Smooth muscle cell (in vitro differentiated cells): ENCODE data around the gene SRSF8. TPM values are rescaled to one million over a fixed set of nuclear protein-coding genes. Genes with fewer than 3 reads are reported as not detected.

Experiments used
- DNase-seq: peaks from one replicate; lab custom pipeline; 2025; ENCODE audit not compliant: unreplicated experiment; lab: John Stamatoyannopoulos, UW
- H2AFZ ChIP-seq: fragments of 200-600 bp; sonication (generic); 2 replicates; pipeline ENCODE4 v1.6.0; 2016; ENCODE audit warnings: antibody characterized with exemption, low read depth, mild to moderate bottlenecking
- H3F3A ChIP-seq: fragments of 200-600 bp; sonication (generic); 2 replicates; pipeline ENCODE4 v1.6.0; 2017; ENCODE audit warnings: antibody characterized with exemption, low read depth
- H3K27ac ChIP-seq: fragments of 200-600 bp; sonication (generic); 2 replicates; pipeline ENCODE4 v1.5.1; 2016; ENCODE audit warnings: low read depth, mild to moderate bottlenecking
- H3K27me3 ChIP-seq: fragments of 200-600 bp; sonication (generic); 2 replicates; pipeline ENCODE4 v1.6.1; 2016; ENCODE audit warnings: low read depth, mild to moderate bottlenecking
- H3K36me3 ChIP-seq: fragments of 200-600 bp; sonication (generic); 2 replicates; pipeline ENCODE4 v1.5.1; 2016; ENCODE audit warnings: low read depth
- H3K4me1 ChIP-seq: fragments of 200-600 bp; sonication (generic); 2 replicates; pipeline ENCODE4 v1.5.1; 2016; ENCODE audit warnings: low read depth
- H3K4me2 ChIP-seq: fragments of 200-600 bp; sonication (generic); 2 replicates; pipeline ENCODE4 v1.6.0; 2016; ENCODE audit warnings: mild to moderate bottlenecking
- H3K4me3 ChIP-seq: fragments of 200-600 bp; sonication (generic); 2 replicates; pipeline ENCODE4 v1.5.1; 2016; ENCODE audit warnings: mild to moderate bottlenecking
- H3K79me2 ChIP-seq: fragments of 200-600 bp; sonication (generic); 2 replicates; pipeline ENCODE4 v1.6.0; 2016; ENCODE audit warnings: low read depth, mild to moderate bottlenecking
- H3K9ac ChIP-seq: fragments of 200-600 bp; sonication (generic); 2 replicates; pipeline ENCODE4 v1.6.0; 2016; ENCODE audit warnings: low read depth
- H3K9me3 ChIP-seq: fragments of 200-600 bp; sonication (generic); replicated peaks from 2 replicates; pipeline ENCODE4 v1.5.1; 2016; ENCODE audit warnings: low read depth
- H4K20me1 ChIP-seq: fragments of 200-600 bp; sonication (generic); 2 replicates; pipeline ENCODE4 v1.6.0; 2016; ENCODE audit warnings: low read depth
- WGBS: methylation state at CpG from one replicate; pipeline ENCODE4 v1.1.7; 2016; ENCODE audit warnings: low lambda C conversion rate; 5-methylcytosine and 5-hydroxymethylcytosine counted together
- polyA plus RNA-seq: library from polyadenylated mRNA; unstranded; fragments of >200 nt; fragmentation: Nextera tagmentation; extraction: Ambion mirVana; gene quantifications from 2 replicates; pipeline ENCODE4 v1.2.1, GENCODE V29; 2016
- total RNA-seq: library from RNA; depleted of rRNA; stranded (reverse); fragments of >200 nt; gene quantifications from 2 replicates; pipeline ENCODE4 v1.2.3, GENCODE V29; 2014
- TF ChIP-seq, protein P1 (sequence below): fragments of 200-600 bp; sonication (generic); IDR thresholded peaks from 2 replicates; pipeline ENCODE4 v1.5.1; 2017; ENCODE audit warnings: borderline replicate concordance, mild to moderate bottlenecking, antibody characterized with exemption; ENCODE audit not compliant: insufficient read depth, poor library complexity, severe bottlenecking

The SRSF8 gene
- total and polyA plus RNA-seq, 2 experiments from 2014 or later = 40.5 to 43.5 TPM

DNA sequence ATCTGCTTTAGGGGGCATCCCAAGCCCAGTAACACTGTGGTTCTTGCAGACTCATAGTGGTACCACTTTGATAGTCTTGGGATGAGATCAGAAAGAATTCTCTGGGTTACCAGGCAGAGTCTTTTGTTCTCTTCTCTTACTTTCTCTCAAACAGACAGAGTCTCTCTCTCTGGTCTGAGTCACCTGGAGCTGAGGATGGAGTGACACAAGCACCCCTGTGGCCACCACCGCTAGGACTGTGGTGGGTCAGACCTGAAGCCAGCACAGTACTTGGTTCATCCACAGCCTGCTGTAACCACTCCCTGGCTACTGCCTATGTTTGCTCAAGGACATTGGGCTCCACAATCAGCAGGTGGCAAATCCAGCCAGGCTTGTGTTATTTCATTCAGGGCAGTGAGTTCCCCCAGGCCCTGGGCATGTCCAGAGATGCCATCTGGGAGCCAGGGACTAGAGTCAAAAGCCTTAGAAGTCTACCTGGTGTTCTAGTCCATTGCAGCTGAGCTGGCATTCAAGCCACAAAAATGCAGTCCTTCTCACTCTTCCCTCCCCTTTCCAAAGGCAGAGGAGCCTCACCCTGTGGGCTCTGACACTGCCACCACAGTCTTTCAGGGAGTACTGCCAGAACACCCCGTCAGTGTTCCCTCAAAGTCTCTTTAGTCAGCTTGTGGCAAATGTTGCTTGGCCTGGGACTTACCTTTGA is 52.8 kb downstream of the SRSF8 start:
- TF ChIP-seq, protein P1, sequence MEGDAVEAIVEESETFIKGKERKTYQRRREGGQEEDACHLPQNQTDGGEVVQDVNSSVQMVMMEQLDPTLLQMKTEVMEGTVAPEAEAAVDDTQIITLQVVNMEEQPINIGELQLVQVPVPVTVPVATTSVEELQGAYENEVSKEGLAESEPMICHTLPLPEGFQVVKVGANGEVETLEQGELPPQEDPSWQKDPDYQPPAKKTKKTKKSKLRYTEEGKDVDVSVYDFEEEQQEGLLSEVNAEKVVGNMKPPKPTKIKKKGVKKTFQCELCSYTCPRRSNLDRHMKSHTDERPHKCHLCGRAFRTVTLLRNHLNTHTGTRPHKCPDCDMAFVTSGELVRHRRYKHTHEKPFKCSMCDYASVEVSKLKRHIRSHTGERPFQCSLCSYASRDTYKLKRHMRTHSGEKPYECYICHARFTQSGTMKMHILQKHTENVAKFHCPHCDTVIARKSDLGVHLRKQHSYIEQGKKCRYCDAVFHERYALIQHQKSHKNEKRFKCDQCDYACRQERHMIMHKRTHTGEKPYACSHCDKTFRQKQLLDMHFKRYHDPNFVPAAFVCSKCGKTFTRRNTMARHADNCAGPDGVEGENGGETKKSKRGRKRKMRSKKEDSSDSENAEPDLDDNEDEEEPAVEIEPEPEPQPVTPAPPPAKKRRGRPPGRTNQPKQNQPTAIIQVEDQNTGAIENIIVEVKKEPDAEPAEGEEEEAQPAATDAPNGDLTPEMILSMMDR = no peak

More for the DNA sequence above, 52.8 kb downstream of the SRSF8 start:
- H2AFZ ChIP-seq = no peak overlapping the region
- no peak overlapping the region for H3K4me3 ChIP-seq
- H3K27me3 ChIP-seq = no peaks in the 10 kb centered on the region
- H3K9ac ChIP-seq = peak overlapping the region; percentile 16
- H3F3A ChIP-seq = no peaks in the 10 kb centered on the region
- peaks cover 14% of the 10 kb centered on the region for H4K20me1 ChIP-seq
- H3K4me2 ChIP-seq = no peak overlapping the region
- H3K79me2 ChIP-seq = peaks cover 99% of the 10 kb centered on the region
- peak overlapping the region; percentile 59 for H3K27ac ChIP-seq
- H3K4me1 ChIP-seq = peaks cover 6% of the 10 kb centered on the region
- no peak for DNase-seq
- H3K36me3 ChIP-seq = no peaks in the 10 kb centered on the region
- WGBS = 66% methylated on average over 2 of the region's 2 CpGs
- H3K9me3 ChIP-seq = no peaks in the 10 kb centered on the region

Other genes starting within 250 kb of the SRSF8 start
- 64.1 and 80.7 TPM in 2 replicates for gene CWC15, start 93.4 kb upstream of the SRSF8 start, total RNA-seq
- 70.0 and 70.2 TPM in 2 replicates for gene CWC15, start 93.4 kb upstream of the SRSF8 start, polyA plus RNA-seq
- 0.63 and 0.94 TPM in 2 replicates for gene KDM4D, start 93.2 kb upstream of the SRSF8 start, total RNA-seq
- 0.54 and 1.4 TPM in 2 replicates for gene KDM4D, start 93.2 kb upstream of the SRSF8 start, polyA plus RNA-seq
- not detected in 2 replicates for gene KDM4E, start 41.7 kb upstream of the SRSF8 start, total RNA-seq
- gene KDM4E, start 41.7 kb upstream of the SRSF8 start, polyA plus RNA-seq = not detected in 2 replicates
- not detected in 2 replicates for gene KDM4F, start 17.5 kb upstream of the SRSF8 start, total RNA-seq
- gene KDM4F, start 17.5 kb upstream of the SRSF8 start, polyA plus RNA-seq = not detected in 2 replicates
- 124 and 125 TPM in 2 replicates for gene ENDOD1, start 22.9 kb downstream of the SRSF8 start, total RNA-seq
- gene ENDOD1, start 22.9 kb downstream of the SRSF8 start, polyA plus RNA-seq = 44.8 and 46.7 TPM in 2 replicates
- 374 and 429 TPM in 2 replicates for gene SESN3, start 164.3 kb downstream of the SRSF8 start, total RNA-seq
- 20.4 and 30.9 TPM in 2 replicates for gene SESN3, start 164.3 kb downstream of the SRSF8 start, polyA plus RNA-seq